K562 (cell line): Measurements from ENCODE around the gene PI4KA. TPM values are rescaled to one million over a fixed set of nuclear protein-coding genes. Genes with fewer than 3 reads are reported as not detected.
A peak's percentile ranks its signal among the peaks of the same experiment; 100 is the strongest.

Experiments
- ATAC-seq: fragments of 200-7000 bp; cut with Tn5 transposase; 3 replicates; pipeline ENCODE4 v1.9.1; 2020; ENCODE audit warnings: moderate library complexity
- BruUV-seq: library from RNA; stranded (reverse); fragments of 400-500 nt; replicated peaks from 2 replicates; lab custom pipeline; 2021; lab: Mats Ljungman, UMichigan
- CTCF ChIA-PET: fragments of 300-600 bp; formaldehyde crosslinking; extraction: SDS; loops from one replicate; lab custom pipeline; 2021; ENCODE audit warnings: low intra/inter-chr PET ratio; lab: Yijun Ruan, JAX
- POLR2A ChIA-PET: fragments of 300-600, 350-650 bp; sonication (Branson Sonifier 250); formaldehyde crosslinking; extraction: SDS; loops from one replicate; lab custom pipeline; 2021; ENCODE audit warnings: antibody characterized with exemption, inconsistent platforms; lab: Yijun Ruan, JAX
- DNase-seq, 4 experiments: peaks; one replicate each; pipeline versions ENCODE4 v3.0.0 to v3.0.0-alpha.2; 2011 to 2018; ENCODE audit warnings: low spot score in 3 of 4, mixed read lengths in 3 of 4; ENCODE audit errors: extremely low read depth in 1 of 4
- FAIRE-seq: peaks from 2 replicates; lab custom pipeline; 2011; peaks lifted over from hg19 to GRCh38; lab: Jason Lieb, UNC
- H2AFZ ChIP-seq: 2 replicates; pipeline ENCODE4 v1.6.0; 2011; ENCODE audit warnings: low read depth, low read length, control low read depth, inconsistent platforms
- H3K27ac ChIP-seq: fragments of 200-600 bp; 3 replicates; pipeline ENCODE4 v1.8.0; 2011; ENCODE audit warnings: low read depth, mild to moderate bottlenecking, control low read depth, inconsistent platforms, low read length, moderate library complexity, mixed read lengths; ENCODE audit errors: extremely low read depth
- H3K27me3 ChIP-seq, 2 experiments: fragments of 300-600 bp in 1 of 2; 2 replicates in 1 of 2; 3 replicates in 1 of 2; pipeline versions ENCODE4 v1.6.0 to v1.8.0; 2011; ENCODE audit warnings: inconsistent platforms in 2 of 2, low read length in 2 of 2, mild to moderate bottlenecking in 1 of 2, mixed read lengths in 1 of 2, moderate library complexity in 1 of 2; ENCODE audit not compliant: control insufficient read depth in 2 of 2, insufficient read depth in 2 of 2
- H3K36me3 ChIP-seq: fragments of 300-600 bp; 3 replicates; pipeline ENCODE4 v1.8.0; 2011; ENCODE audit warnings: mild to moderate bottlenecking, low read length, inconsistent platforms; ENCODE audit not compliant: control insufficient read depth, insufficient read depth
- H3K4me1 ChIP-seq, 2 experiments: fragments of 200-600 bp in 1 of 2; replicated peaks in 1 of 2; 2 replicates in 1 of 2; 3 replicates in 1 of 2; pipeline versions ENCODE4 v1.5.1 to v1.8.0; 2011; ENCODE audit warnings: inconsistent platforms in 2 of 2, low read length in 2 of 2, mild to moderate bottlenecking in 1 of 2, mixed read lengths in 1 of 2, moderate library complexity in 1 of 2; ENCODE audit not compliant: control insufficient read depth in 2 of 2, insufficient read depth in 2 of 2
- H3K4me2 ChIP-seq: 2 replicates; pipeline ENCODE4 v1.6.1; 2011; ENCODE audit warnings: low read length, control low read depth, inconsistent platforms, mixed read lengths; ENCODE audit not compliant: insufficient read depth
- H3K4me3 ChIP-seq: fragments of 200-600 bp; sonication (generic), shearing (Covaris generic); 2 replicates; pipeline ENCODE4 v1.5.1; 2016; ENCODE audit warnings: control low read depth, inconsistent platforms
- H3K79me2 ChIP-seq: fragments of 200-600 bp; 3 replicates; pipeline ENCODE4 v1.8.0; 2011; ENCODE audit warnings: low read length, inconsistent platforms; ENCODE audit not compliant: control insufficient read depth, insufficient read depth
- H3K9ac ChIP-seq, 2 experiments: 2 replicates each; pipeline versions ENCODE4 v1.6.0 to v1.6.1; 2011; ENCODE audit warnings: low read depth in 2 of 2, low read length in 2 of 2, control low read depth in 1 of 2, inconsistent platforms in 1 of 2, mild to moderate bottlenecking in 1 of 2, mixed read lengths in 1 of 2; ENCODE audit not compliant: insufficient read depth in 1 of 2
- H3K9me1 ChIP-seq: one replicate; pipeline ENCODE4 v1.6.0; 2011; ENCODE audit warnings: inconsistent platforms, mild to moderate bottlenecking, low read length, moderate library complexity; ENCODE audit not compliant: control insufficient read depth, insufficient read depth
- H3K9me3 ChIP-seq: replicated peaks from 2 replicates; pipeline ENCODE4 v1.5.1; 2011; ENCODE audit warnings: low read depth, low read length, inconsistent platforms; ENCODE audit not compliant: control insufficient read depth, insufficient read depth
- H4K20me1 ChIP-seq: replicated peaks from 2 replicates; pipeline ENCODE4 v1.6.1; 2011; ENCODE audit warnings: low read length, inconsistent platforms, mixed read lengths; ENCODE audit not compliant: control insufficient read depth, insufficient read depth
- ASH1L ChIP-seq: fragments of 450-650 bp; IDR thresholded peaks from 2 replicates; pipeline ENCODE4 v1.6.1; 2018; ENCODE audit warnings: borderline replicate concordance, mild to moderate bottlenecking, low read depth; ENCODE audit not compliant: partially characterized antibody
- DEAF1 ChIP-seq: fragments of 450-650 bp; formaldehyde crosslinking; IDR thresholded peaks from 2 replicates; pipeline ENCODE4 v1.4.0; 2020; ENCODE audit warnings: mild to moderate bottlenecking, moderate library complexity
- GABPB1 ChIP-seq: sonication (generic); formaldehyde crosslinking; IDR thresholded peaks from 2 replicates; pipeline ENCODE4 v1.8.0; 2022; ENCODE audit warnings: mild to moderate bottlenecking, missing genetic modification reagents
- JUN ChIP-seq, 2 experiments: sonication (generic) in 1 of 2; formaldehyde crosslinking in 1 of 2; IDR thresholded peaks; 2 replicates each; pipeline versions ENCODE4 v1.6.1 to v1.8.0; 2012 to 2022; ENCODE audit warnings: borderline replicate concordance in 2 of 2, mild to moderate bottlenecking in 2 of 2, improper control_type of control experiment in 1 of 2, low read depth in 1 of 2, low read length in 1 of 2, missing genetic modification reagents in 1 of 2
- MAX ChIP-seq: sonication (generic); formaldehyde crosslinking; IDR thresholded peaks from 2 replicates; pipeline ENCODE4 v1.9.0; 2022; ENCODE audit warnings: mild to moderate bottlenecking, missing genetic modification reagents
- NCOA4 ChIP-seq: fragments of 450-650 bp; IDR thresholded peaks from 2 replicates; pipeline ENCODE4 v1.6.1; 2018; ENCODE audit warnings: mild to moderate bottlenecking; ENCODE audit not compliant: partially characterized antibody
- NR1H2 ChIP-seq: sonication (generic); formaldehyde crosslinking; IDR thresholded peaks from 2 replicates; pipeline ENCODE4 v1.4.0; 2020; ENCODE audit warnings: mild to moderate bottlenecking, missing genetic modification reagents
- NUFIP1 ChIP-seq: fragments of 450-650 bp; IDR thresholded peaks from 2 replicates; pipeline ENCODE4 v1.6.1; 2018; ENCODE audit not compliant: partially characterized antibody
- POLR2G ChIP-seq: fragments of 200-400 bp; formaldehyde crosslinking; IDR thresholded peaks from 2 replicates; pipeline ENCODE4 v1.6.1; 2017; ENCODE audit warnings: low read depth, mild to moderate bottlenecking, antibody characterized with exemption, low read length, moderate library complexity
- RUNX1 ChIP-seq: sonication (generic); IDR thresholded peaks from 2 replicates; pipeline ENCODE4 v1.6.1; 2016; ENCODE audit warnings: antibody characterized with exemption, low read depth
- TEAD1 ChIP-seq, 2 experiments: fragments of 450-650 bp in 1 of 2; sonication (generic) in 1 of 2; formaldehyde crosslinking; IDR thresholded peaks; 2 replicates each; pipeline versions ENCODE4 v1.4.0 to v1.8.0; 2020 to 2022; ENCODE audit warnings: mild to moderate bottlenecking in 2 of 2, missing genetic modification reagents in 1 of 2
- TEAD4 ChIP-seq, 2 experiments: sonication (generic) in 1 of 2; formaldehyde crosslinking in 1 of 2; IDR thresholded peaks; 2 replicates each; pipeline versions ENCODE4 v1.6.1 to v1.8.0; 2012 to 2022; ENCODE audit warnings: borderline replicate concordance in 1 of 2, inconsistent platforms in 1 of 2, low read length in 1 of 2, mild to moderate bottlenecking in 1 of 2, missing genetic modification reagents in 1 of 2
- TOE1 ChIP-seq, 2 experiments: fragments of 450-650 bp in 1 of 2; sonication (generic) in 1 of 2; formaldehyde crosslinking in 1 of 2; IDR thresholded peaks; 2 replicates each; pipeline versions ENCODE4 v1.7.1 to v1.8.0; 2016 to 2022; ENCODE audit warnings: borderline replicate concordance in 2 of 2, mild to moderate bottlenecking in 2 of 2, antibody characterized with exemption in 1 of 2, inconsistent platforms in 1 of 2, low read depth in 1 of 2, missing genetic modification reagents in 1 of 2, moderate library complexity in 1 of 2
- ZNF175 ChIP-seq: fragments of 200-800 bp; sonication (Bioruptor generic); IDR thresholded peaks from 2 replicates; pipeline ENCODE4 v1.6.1; 2016; ENCODE audit warnings: low read depth, mild to moderate bottlenecking, missing genetic modification characterization, missing compliant biosample characterization
- ZNF184 ChIP-seq: sonication (generic); formaldehyde crosslinking; IDR thresholded peaks from 2 replicates; pipeline ENCODE4 v1.5.0; 2020; ENCODE audit warnings: missing genetic modification reagents
- WGBS: fragments of 100-300 bp; shearing (Covaris generic); methylation state at CpG from one replicate; pipeline ENCODE4 v1.1.6; 2016; ENCODE audit warnings: low coverage, mixed read lengths; ENCODE audit not compliant: insufficient coverage; ENCODE audit errors: missing lambda C conversion rate; 5-methylcytosine and 5-hydroxymethylcytosine counted together
- in situ Hi-C: fragments of 300-500 bp; cut with MboI; formaldehyde crosslinking; loops from 4 replicates; pipeline ENCODE4 v1.15.0; 2018; ENCODE audit warnings: inconsistent platforms, mixed read lengths
- intact Hi-C: fragments of 100-400 bp; cut with micrococcal nuclease; formaldehyde crosslinking; loops from 2 replicates; pipeline ENCODE4 v1.14.2; 2022
- polyA plus RNA-seq, 8 experiments: library from polyadenylated mRNA; depleted of rRNA in 4 of 8; stranded (reverse) in 5 of 8; unstranded in 3 of 8; fragments of >200 nt; fragmentation: Nextera tagmentation in 2 of 8; fragmentation: Illumina TruSeq in 1 of 8; extraction: Ambion mirVana in 2 of 8; extraction: Trizol in 1 of 8; gene quantifications; 2 replicates each; pipeline versions ENCODE4 v1.2.1 to v1.2.3, GENCODE V29; 2011 to 2014; ENCODE audit warnings: inconsistent platforms in 1 of 8, missing spikeins in 1 of 8
- total RNA-seq, 7 experiments: library from RNA; depleted of rRNA in 6 of 7; stranded (reverse); fragments of >200 nt in 6 of 7; fragmentation: Illumina TruSeq in 2 of 7; extraction: Trizol in 2 of 7; gene quantifications; 2 replicates each; pipeline versions ENCODE4 v1.2.1 to v1.2.3, GENCODE V29; 2011 to 2021; ENCODE audit warnings: low replicate concordance in 1 of 7

Gene PI4KA
- total and polyA plus RNA-seq, 9 of the 15 experiments (the other 6 are each of a cell fraction or from before 2014, with no cell fraction given), result 7.3 to 187 (median 84.7) TPM

GRCh38 chr22:20786536-20786979, 72.1 kb downstream of the PI4KA start:
- intact Hi-C loops, result no loop called here
- H4K20me1 ChIP-seq, result peaks cover 43% of the 10 kb centered on the region
- FAIRE-seq (no peak), ATAC-seq (no peak), DNase-seq (no peak)
- ChIA-PET CTCF (interaction anchor here (3.5 kb wide), 1 partner anchor 180 kb away, joined by 22 read pairs; no protein-coding TSS in a partner anchor), POLR2A (interaction anchor here (0.6 to 2.6 kb wide), 8 partner anchors 9 to 316 kb away, joined by 3 to 27 read pairs (median 4); partner anchors contain the start of gene SERPIND1)
- H3K4me1 ChIP-seq, result peaks cover 0 to 9% of the 10 kb centered on the region in 2 experiments; a peak in 2 of 5 replicates
- H3K27ac ChIP-seq, result no peak overlapping the region
- in situ Hi-C loops, result loop anchor here (25.0 kb wide), 2 partner anchors 351 to 1949 kb away; no protein-coding TSS in a partner anchor
- peaks cover 7% of the 10 kb centered on the region for H3K9me1 ChIP-seq
- H3K9me3 ChIP-seq, result no peaks in the 10 kb centered on the region
- no peak overlapping the region for H3K4me2 ChIP-seq
- H3K27me3 ChIP-seq, result no peaks in the 10 kb centered on the region
- WGBS, result 70% methylated on average over 10 of the region's 10 CpGs
- peak overlapping the region in 1 of 2 experiments; percentile 11; a peak in 1 of 4 replicates for H3K9ac ChIP-seq
- H3K79me2 ChIP-seq, result no peaks in the 10 kb centered on the region
- no peak overlapping the region for H2AFZ ChIP-seq
- H3K4me3 ChIP-seq, result no peak overlapping the region
- H3K36me3 ChIP-seq, result peaks cover 54% of the 10 kb centered on the region
- BruUV-seq, result no TSS peak
- TF ChIP-seq ASH1L (no peak), RUNX1 (no peak), DEAF1 (CRISPR knock-in tag) (no peak), TOE1 (IDR thresholded peaks at IDR 0.05; ENCODE audit: borderline replicate concordance) (no peak), TOE1 (CRISPR knock-in tag; IDR thresholded peaks at IDR 0.05; ENCODE audit: borderline replicate concordance, low read depth) (no peak), TEAD4 (IDR thresholded peaks at IDR 0.05; ENCODE audit: low read length) (no peak), TEAD4 (CRISPR knock-in tag; IDR thresholded peaks at IDR 0.05; ENCODE audit: borderline replicate concordance) (0 out of 2 replicates have a peak, but pooled peaks have one; percentile 12), TEAD1 (CRISPR knock-in tag; IDR thresholded peaks at IDR 0.05) (peak in 1 of 2 experiments; percentile 50; a peak in 1 of 4 replicates), NCOA4 (no peak), GABPB1 (no peak), NUFIP1 (no peak), MAX (peak; percentile 41), JUN (IDR thresholded peaks at IDR 0.05; ENCODE audit: borderline replicate concordance, low read depth, low read length) (no peak), JUN (CRISPR knock-in tag; IDR thresholded peaks at IDR 0.05; ENCODE audit: borderline replicate concordance) (peak; percentile 40; the same call in 1 of the 2 replicates), ZNF184 (CRISPR knock-in tag) (no peak), ZNF175 (CRISPR knock-in tag) (no peak), POLR2G (peak; percentile 44; the same call in 1 of the 2 replicates), NR1H2 (no peak)
